ENCODE data around the gene GGA3. TPM values are rescaled to one million over a fixed set of nuclear protein-coding genes. Genes with fewer than 3 reads are reported as not detected.
"Not testable (repeated sequence)": the region's sequence is repeated elsewhere in the genome, so short reads cannot be mapped to it uniquely, and the experiment has no call there.

The GGA3 gene
- total RNA-seq, 1 donor from 2014 or later: 44.5 TPM

DNA sequence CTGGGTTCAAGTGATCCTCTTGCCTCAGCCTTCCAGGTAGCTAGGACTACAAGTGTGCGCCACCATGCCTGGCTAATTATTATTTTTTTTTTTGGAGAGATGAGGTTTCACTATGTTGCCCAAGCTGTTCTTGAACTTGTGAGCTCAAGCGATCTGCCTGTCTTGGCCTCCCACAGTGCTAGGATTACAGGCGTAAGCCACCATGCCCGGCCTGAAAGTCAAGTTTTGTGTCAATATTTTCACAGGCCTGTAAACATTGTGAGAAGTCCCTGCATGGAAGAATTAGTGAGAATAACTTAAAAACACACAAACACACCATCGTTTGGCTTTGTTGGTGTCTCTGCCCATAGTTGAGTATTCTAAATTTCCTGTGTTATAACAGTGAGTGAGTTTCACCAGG, 33.7 kb downstream of the GGA3 start:
- no peak for DNase-seq (ENCODE audit: low spot score)

DNA sequence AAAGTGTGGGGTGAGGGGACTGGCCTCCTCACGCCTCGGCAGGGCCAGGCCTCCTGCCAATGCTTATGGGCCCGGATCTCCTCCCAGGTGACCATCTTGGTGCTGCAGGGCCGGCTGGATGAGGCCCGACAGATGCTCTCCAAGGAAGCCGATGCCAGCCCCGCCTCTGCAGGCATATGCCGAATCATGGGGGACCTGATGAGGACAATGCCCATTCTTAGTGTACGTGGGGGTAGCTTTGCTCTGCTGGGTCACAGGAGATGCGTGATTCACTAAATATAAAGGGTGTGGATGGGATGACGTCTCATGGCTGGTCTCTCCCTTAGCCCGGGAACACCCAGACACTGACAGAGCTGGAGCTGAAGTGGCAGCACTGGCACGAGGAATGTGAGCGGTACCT, 36.4 kb downstream of the GGA3 start:
- no peak for DNase-seq (ENCODE audit: low spot score)

DNA sequence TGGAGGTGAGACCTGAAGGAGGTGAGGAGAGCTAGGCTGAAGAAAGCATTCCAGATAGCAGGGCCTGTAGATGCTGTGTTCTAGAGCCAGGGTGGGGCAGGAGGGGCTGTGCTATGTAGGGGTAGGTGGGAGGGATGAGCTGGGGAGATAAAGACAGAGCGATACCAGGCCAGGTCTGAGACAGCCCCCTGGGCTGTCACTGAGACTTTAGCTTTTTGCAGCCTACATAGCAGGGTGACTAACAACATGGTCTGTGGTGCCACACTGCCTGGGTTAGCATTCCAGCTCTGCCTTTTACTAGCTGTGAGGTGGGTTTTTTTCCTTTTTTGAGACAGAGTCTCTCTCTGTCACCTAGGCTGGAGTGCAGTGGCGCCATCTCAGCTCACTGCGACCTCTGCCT, 41.6 kb downstream of the GGA3 start:
- no peak for DNase-seq (ENCODE audit: low spot score)

DNA sequence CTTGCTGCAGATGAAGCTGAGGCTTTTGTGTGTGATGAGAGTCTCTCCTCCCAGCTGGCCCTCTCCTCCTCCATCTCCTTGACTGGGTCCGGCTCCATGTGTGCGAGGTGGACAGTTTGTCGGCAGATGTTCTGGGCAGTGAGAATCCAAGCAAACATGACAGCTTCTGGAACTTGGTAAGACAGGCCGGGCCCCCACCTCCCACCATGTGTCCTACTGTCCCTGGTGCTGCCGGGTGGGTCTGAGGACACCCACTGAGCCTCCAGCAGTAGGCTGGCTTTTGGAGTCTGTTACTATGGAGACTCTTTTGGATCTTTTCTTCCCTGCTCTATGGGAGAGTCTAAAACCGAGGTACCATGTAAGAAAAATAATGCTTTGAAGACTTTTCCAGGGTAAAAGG, 43.3 kb downstream of the GGA3 start:
- DNase-seq (ENCODE audit: low spot score): no peak

DNA sequence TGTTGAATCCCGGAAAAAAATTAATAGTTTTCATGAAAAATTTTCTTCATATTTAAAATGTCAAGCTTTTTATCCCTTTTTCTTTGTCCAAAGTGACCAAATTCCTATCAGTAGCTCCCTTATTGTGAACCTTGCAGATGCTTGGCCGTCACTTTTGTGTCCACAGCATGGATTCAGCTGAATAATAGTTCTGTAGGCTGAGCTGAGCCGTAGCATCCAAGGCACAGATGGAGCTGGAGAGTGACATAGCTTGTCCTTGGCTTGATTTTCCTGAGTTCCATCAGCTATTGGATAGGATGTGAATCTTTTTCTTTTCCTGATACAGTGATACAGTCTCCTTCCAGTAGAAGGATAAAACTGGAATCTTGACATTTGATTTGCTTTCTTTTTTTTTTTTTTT, 52.3 kb downstream of the GGA3 start:
- DNase-seq (ENCODE audit: low spot score): no peak

DNA sequence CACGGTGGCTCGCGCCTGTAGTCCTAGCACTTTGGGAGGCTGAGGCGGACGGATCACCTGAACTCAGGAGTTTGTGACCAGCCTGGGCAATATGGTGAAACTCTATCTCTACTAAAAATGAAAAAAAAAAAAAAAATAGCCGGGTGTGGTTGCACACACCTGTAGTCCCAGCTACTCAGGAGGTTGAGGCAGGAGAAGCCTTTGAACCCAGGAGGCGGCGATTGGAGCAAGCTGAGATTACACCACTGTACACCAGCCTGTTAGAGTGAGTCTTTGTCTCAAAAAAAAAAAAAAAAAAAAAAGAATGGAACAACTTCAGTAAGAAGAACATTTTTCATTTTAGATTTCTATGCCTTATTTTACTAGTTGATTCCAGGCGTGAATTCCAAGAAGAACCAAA, 53.2 kb downstream of the GGA3 start:
- no peak for DNase-seq (ENCODE audit: low spot score)

DNA sequence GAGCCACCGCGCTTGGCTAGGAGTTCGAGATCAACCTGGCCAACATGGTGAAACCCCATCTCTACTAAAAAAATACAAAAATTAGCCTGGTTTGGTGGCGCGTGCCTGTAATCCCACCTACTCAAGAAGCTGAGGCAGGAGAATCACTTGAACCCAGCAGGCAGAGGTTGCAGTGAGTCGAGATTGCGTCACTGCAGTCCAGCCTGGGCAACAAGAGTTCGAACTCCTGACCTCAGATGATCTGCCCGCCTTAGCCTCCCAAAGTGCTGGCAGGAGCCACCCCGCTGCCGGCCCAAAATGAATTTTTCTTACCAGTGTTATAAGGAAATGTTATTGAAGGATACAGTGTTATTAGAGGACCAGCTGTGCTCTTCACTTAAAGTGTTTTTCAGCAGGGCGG, 53.6 kb downstream of the GGA3 start:
- DNase-seq (ENCODE audit: low spot score): no peak

DNA sequence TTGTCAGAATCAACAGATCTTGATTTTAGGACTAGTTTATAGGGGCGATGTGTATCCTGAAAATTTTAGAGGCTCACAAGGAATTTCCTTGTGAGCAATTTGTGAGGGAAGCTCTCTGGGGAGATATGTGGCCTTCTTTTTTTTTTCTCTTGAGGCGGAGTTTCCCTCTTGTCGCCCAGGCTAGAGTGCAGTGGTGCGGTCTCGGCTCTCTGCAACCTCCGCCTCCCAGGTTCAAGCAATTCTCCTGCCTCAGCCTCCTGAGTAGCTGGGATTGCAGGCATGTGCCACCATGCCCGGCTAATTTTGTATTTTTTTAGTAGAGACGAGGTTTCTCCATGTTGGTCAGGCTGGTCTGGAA, 54.4 kb downstream of the GGA3 start:
- not testable (repeated sequence) for DNase-seq (ENCODE audit: low spot score)

DNA sequence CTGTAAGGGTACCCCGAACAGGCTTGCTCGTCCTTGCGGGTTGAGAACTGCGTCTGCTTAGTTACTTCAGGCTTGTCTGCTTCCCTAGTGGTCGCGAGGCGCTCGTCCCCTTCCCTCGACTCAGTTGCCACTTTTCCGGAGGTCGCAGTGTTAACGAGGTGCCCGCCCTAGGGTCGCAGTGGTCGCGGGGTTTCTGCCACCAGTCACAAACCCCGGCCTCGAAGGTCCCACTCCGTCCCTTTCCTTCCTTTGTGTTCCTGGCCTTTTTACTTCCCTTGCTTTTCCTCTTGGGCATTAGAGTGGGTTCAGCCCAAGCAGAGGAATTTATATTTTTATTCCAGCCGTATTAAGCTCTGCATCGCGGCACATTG, 55.6 kb downstream of the GGA3 start:
- DNase-seq (ENCODE audit: low spot score): no peak

DNA sequence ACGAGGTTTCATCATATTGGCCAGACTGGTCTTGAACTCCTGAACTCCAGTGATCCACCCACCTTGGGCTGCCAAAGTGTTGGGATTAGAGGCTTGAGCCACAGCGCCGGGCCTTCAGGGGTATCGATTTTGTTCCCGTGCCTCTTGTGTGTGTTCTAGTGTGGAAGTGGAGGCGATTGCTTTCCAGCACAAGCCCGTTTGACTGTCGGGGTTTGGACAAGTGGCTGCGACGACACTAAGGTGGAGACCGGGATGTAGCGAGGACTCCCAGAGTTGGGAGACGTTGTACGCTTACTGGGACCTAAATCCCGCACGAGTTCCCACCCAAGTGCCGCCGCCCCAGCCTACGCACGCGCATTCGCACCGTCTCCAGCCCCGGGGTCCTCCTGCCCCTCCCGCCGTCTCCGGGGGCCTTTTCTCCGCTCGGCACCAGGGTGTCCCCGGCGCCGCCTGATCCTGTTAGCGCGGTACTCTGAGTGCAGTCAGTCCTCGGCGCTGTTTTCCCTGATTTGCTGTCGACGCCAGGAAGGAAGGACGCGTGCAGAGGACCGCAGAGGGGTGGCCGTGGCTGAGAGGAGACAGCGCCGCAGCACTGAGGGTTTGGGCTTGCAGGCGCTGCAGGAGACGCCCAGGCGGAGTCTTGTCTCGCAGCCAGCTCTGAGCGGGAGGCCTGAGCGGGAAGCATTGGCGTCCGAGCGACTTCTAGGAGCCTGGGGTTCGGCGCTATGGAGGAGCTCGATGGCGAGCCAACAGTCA, 56.2 kb downstream of the GGA3 start, which contains the start of gene NUP85:
Gene NUP85 (plus strand): TSS at position 643 of the 756 bp plus-strand sequence. CDS start 83 bp downstream, at position 726.
- peak; percentile 93 for DNase-seq (ENCODE audit: low spot score)

DNA sequence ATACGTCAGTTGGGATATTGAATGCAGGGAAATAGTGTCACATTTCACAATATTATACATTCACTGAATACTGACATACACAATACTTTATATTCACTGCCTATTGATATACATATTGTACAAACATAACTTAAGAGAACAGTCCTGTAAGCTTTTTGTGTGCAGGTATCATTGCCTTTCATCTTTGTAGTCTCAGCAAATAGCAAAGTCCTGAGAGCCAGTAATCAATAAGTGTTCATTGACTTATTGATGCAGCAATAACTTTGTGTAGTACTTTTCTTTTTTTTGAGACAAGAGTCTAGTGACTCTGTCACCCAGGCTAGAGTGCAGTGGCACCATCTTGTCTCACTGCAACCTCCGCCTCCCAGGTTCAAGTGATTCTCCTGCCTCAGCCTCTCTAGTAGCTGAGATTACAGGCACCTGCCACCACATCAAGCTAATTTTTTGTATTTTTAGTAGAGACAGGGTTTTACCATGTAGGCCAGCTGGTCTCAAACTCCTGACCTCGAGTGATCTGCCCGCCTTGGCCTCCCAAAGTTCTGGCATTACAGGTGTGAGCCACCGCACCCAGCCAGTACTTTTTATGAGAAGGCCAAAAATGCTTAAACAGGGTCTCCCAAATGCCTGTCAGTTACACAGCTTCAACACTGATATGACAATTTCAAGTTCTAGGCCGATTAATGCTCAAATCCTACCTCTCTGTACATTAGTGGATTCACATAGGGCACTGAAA, 61.4 kb downstream of the GGA3 start:
- DNase-seq (ENCODE audit: low spot score): no peak

DNA sequence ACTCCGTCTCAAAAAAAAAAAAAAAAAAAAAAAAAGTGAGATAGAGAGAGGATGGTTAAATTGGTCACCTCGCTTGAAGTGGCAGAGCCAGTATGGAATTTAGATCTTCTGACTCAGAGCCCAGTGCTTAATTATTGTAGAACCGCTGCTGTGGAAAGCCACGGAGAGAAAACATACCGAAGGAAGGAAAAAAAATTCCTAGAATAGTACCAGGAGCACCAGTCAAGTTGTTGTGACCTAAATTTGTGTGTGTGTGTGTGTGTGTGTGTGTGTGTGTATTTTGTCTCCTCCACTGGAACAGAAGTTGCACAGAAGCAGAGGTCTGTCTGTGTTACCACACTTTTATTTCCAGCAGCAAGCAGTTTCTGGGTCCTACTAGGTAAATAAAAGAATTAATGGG, 66.5 kb downstream of the GGA3 start:
- no peak for DNase-seq (ENCODE audit: low spot score)

DNA sequence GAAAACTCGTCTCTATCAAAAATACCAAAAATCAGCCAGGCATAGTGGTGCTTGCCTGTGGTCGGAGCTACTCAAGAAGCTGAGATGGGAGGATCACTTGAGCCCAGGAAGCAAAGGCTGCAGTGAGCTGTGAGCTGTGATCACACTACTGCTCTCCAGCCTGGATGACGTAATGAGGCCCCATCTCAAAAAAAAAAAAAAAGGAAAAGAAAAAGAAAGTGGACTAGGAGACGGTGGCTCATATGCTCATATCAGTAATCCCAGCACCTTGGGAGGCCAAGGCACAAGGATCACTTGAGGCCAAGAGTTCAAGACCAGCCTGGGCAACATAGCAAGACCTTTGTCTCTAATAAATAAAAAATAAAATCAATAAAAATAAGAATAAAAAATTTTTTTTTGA, 69.8 kb downstream of the GGA3 start:
- no peak for DNase-seq (ENCODE audit: low spot score)

DNA sequence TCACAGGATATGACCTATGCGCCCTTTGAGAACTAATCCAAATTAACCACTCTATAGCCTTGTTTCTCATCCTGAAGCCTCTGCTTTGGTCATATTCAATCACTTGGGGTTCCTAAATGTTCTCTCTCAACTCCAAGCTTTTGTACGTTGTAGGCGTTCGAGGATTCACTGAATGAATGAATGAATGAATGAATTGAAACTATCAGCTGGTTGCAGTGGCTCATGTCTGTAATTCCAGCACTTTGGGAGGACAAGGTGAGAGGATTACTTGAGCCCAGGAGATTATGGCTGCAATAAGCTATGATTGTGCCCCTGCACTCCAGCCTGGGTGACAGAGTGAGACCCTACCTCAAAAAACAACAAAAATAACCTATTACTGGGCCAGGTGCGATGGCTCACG, 72.8 kb downstream of the GGA3 start:
- no peak for DNase-seq (ENCODE audit: low spot score)

Other genes starting within 250 kb of the GGA3 start
- gene MRPL58, start 248.9 kb downstream of the GGA3 start, total RNA-seq: 16.7 TPM
- gene ATP5PD, start 214.6 kb downstream of the GGA3 start, total RNA-seq: 226 TPM
- 28.3 TPM for gene KCTD2, start 214.4 kb downstream of the GGA3 start, total RNA-seq
- 19.9 TPM for gene SLC16A5, start 173.7 kb downstream of the GGA3 start, total RNA-seq
- gene ARMC7, start 151.6 kb downstream of the GGA3 start, total RNA-seq: 20.2 TPM
- 50.0 TPM for gene NT5C, start 129.9 kb downstream of the GGA3 start, total RNA-seq
- 183 TPM for gene JPT1, start 107.1 kb downstream of the GGA3 start, total RNA-seq
- gene SUMO2, start 78.6 kb downstream of the GGA3 start, total RNA-seq: 353 TPM
- 47.3 TPM for gene NUP85, start 55.9 kb downstream of the GGA3 start, total RNA-seq
- gene MRPS7, start 273 bp upstream of the GGA3 start, total RNA-seq: 55.1 TPM
- 25.5 TPM for gene MIF4GD, start 9.6 kb upstream of the GGA3 start, total RNA-seq
- 17.0 TPM for gene SLC25A19, start 27.8 kb upstream of the GGA3 start, total RNA-seq
- 94.3 TPM for gene GRB2, start 144.1 kb upstream of the GGA3 start, total RNA-seq
- 106 TPM for gene TMEM94, start 195.0 kb upstream of the GGA3 start, total RNA-seq

Data from mucosa of gallbladder (tissue), 1 donor.